ENCODE results near the gene DYDC1. TPM values are rescaled to one million over a fixed set of nuclear protein-coding genes. Genes with fewer than 3 reads are reported as not detected.

The DYDC1 gene
- total RNA-seq, 1 experiment from 2014 or later: not detected

DNA sequence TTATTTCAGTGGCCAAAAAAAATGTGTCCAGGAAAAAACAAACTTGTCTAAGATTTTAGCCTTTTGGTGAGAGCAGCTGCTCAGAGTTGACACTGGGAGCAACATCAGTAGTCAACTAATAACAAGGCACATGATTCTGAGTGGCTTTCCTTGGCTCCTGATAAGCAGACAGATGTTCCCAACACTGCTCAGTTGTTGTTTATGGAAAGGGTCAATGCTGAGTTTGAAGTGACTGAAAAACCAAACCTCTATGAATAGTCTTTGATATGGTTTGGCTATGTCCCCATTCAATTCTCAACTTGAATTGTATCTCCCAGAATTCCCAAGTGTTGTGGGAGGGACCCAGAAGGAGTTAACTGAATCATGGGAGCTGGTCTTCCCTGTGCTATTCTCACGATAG lies 12.3 kb downstream of the DYDC1 start:
- BruUV-seq (replicated peaks): no TSS peak

DNA sequence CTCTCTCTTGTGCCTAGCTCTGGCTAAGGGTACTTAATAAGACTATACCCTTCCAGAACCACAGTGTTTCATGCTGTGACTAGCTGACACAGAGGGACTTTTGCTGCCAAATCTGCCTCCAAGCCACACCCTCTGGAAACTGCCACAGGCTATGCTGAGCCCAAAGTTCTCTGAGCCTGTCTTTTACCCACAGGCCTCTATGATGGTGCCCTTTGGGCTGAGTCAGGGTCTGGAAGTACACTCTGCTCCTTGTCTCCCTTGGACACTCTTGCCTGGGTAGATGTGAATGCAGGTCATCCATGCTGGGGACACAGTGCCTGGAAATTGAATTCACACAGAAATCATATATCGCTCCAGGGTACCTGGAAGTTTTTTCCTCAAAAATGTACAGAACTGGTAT lies 22.6 kb downstream of the DYDC1 start:
- CTCF ChIA-PET: no interaction called here

More for the DNA sequence above, 12.3 kb downstream of the DYDC1 start:
- DNase-seq (ENCODE audit: low spot score): no peak
- Histone ChIP-seq H3K27me3 (replicated peaks; ENCODE audit: insufficient read depth, low read depth, low read length, poor library complexity) (no peaks in the 10 kb centered on the region), H3K36me3 (ENCODE audit: insufficient read depth, low read length, poor library complexity, severe bottlenecking) (no peaks in the 10 kb centered on the region), H3K27ac (ENCODE audit: low read depth, low read length, poor library complexity, severe bottlenecking) (no peak overlapping the region), H3K9me3 (ENCODE audit: low read depth, low read length, poor library complexity, severe bottlenecking) (no peaks in the 10 kb centered on the region), H3K4me1 (ENCODE audit: insufficient read depth, low read length, poor library complexity, severe bottlenecking) (no peaks in the 10 kb centered on the region), H3K4me3 (ENCODE audit: low read depth, low read length, poor library complexity, severe bottlenecking) (no peak overlapping the region)
- intact Hi-C loops (cut with micrococcal nuclease; ENCODE audit: unreplicated experiment): no loop called here
- ChIA-PET POLR2A (ENCODE audit: low non-redundant PET) (no interaction called here), CTCF (no interaction called here)
- TF ChIP-seq EZH2 (IDR thresholded peaks at IDR 0.05; ENCODE audit: borderline replicate concordance, low read depth, low read length, poor library complexity, severe bottlenecking): no peak
- TF ChIP-seq, protein P1, sequence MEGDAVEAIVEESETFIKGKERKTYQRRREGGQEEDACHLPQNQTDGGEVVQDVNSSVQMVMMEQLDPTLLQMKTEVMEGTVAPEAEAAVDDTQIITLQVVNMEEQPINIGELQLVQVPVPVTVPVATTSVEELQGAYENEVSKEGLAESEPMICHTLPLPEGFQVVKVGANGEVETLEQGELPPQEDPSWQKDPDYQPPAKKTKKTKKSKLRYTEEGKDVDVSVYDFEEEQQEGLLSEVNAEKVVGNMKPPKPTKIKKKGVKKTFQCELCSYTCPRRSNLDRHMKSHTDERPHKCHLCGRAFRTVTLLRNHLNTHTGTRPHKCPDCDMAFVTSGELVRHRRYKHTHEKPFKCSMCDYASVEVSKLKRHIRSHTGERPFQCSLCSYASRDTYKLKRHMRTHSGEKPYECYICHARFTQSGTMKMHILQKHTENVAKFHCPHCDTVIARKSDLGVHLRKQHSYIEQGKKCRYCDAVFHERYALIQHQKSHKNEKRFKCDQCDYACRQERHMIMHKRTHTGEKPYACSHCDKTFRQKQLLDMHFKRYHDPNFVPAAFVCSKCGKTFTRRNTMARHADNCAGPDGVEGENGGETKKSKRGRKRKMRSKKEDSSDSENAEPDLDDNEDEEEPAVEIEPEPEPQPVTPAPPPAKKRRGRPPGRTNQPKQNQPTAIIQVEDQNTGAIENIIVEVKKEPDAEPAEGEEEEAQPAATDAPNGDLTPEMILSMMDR (conservative IDR thresholded peaks at IDR 0.05; ENCODE audit: low read depth, low read length): no peak

DNA sequence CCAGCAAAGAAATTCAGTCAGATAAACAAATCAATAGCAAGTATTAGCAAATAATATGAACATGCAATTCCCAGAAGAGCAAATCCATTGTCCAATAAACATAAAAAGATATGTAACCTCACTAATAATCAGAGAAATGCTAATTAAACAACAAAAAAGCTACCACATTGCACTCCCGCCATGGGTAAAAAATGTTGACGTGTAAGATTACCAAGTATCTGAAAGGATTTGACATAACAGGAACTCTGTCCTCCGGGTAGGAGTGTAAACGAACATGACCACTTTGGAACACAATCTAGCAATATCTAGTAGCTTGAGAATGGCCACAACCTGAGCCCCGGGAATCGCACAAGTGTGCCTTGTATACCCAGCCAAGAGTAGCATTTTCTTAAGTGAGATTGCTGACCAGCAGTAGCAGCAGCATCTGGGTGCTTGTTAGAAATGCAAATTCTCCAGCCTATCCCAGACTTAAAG lies 31.6 kb downstream of the DYDC1 start:
- no peak for DNase-seq (ENCODE audit: low spot score)
- H3K9me3 ChIP-seq (ENCODE audit: low read depth, low read length, poor library complexity, severe bottlenecking): no peaks in the 10 kb centered on the region
- TF ChIP-seq, protein P1 (conservative IDR thresholded peaks at IDR 0.05; ENCODE audit: low read depth, low read length): no peak
- no peak for TF ChIP-seq EZH2 (IDR thresholded peaks at IDR 0.05; ENCODE audit: borderline replicate concordance, low read depth, low read length, poor library complexity, severe bottlenecking)
- no TSS peak for BruUV-seq (replicated peaks)
- H3K27me3 ChIP-seq (replicated peaks; ENCODE audit: insufficient read depth, low read depth, low read length, poor library complexity): no peaks in the 10 kb centered on the region
- H3K4me3 ChIP-seq (ENCODE audit: low read depth, low read length, poor library complexity, severe bottlenecking): no peak overlapping the region
- intact Hi-C loops (cut with micrococcal nuclease; ENCODE audit: unreplicated experiment): no loop called here
- no peak overlapping the region for H3K27ac ChIP-seq (ENCODE audit: low read depth, low read length, poor library complexity, severe bottlenecking)
- no peaks in the 10 kb centered on the region for H3K36me3 ChIP-seq (ENCODE audit: insufficient read depth, low read length, poor library complexity, severe bottlenecking)
- H3K4me1 ChIP-seq (ENCODE audit: insufficient read depth, low read length, poor library complexity, severe bottlenecking): peaks cover 4% of the 10 kb centered on the region
- ChIA-PET CTCF (no interaction called here), POLR2A (ENCODE audit: low non-redundant PET) (no interaction called here)

More for the DNA sequence above, 22.6 kb downstream of the DYDC1 start:
- H3K36me3 ChIP-seq (ENCODE audit: insufficient read depth, low read length, poor library complexity, severe bottlenecking): no peaks in the 10 kb centered on the region
- H3K27me3 ChIP-seq (replicated peaks; ENCODE audit: insufficient read depth, low read depth, low read length, poor library complexity): no peaks in the 10 kb centered on the region
- intact Hi-C loops (cut with micrococcal nuclease; ENCODE audit: unreplicated experiment): no loop called here
- POLR2A ChIA-PET (ENCODE audit: low non-redundant PET): no interaction called here
- no peak for TF ChIP-seq EZH2 (IDR thresholded peaks at IDR 0.05; ENCODE audit: borderline replicate concordance, low read depth, low read length, poor library complexity, severe bottlenecking)
- TF ChIP-seq, protein P1 (conservative IDR thresholded peaks at IDR 0.05; ENCODE audit: low read depth, low read length): no peak
- no peak overlapping the region for H3K4me3 ChIP-seq (ENCODE audit: low read depth, low read length, poor library complexity, severe bottlenecking)
- BruUV-seq (replicated peaks): no TSS peak
- H3K9me3 ChIP-seq (ENCODE audit: low read depth, low read length, poor library complexity, severe bottlenecking): no peaks in the 10 kb centered on the region
- no peaks in the 10 kb centered on the region for H3K4me1 ChIP-seq (ENCODE audit: insufficient read depth, low read length, poor library complexity, severe bottlenecking)
- no peak for DNase-seq (ENCODE audit: low spot score)
- no peak overlapping the region for H3K27ac ChIP-seq (ENCODE audit: low read depth, low read length, poor library complexity, severe bottlenecking)

Data from A673 (cell line).